Right cardiac atrium (tissue), 5 donors: Measurements from ENCODE around the gene ARHGAP44. TPM values are rescaled to one million over a fixed set of nuclear protein-coding genes. Genes with fewer than 3 reads are reported as not detected.

Source experiments
- ATAC-seq, 2 donors: fragments of 200-7000 bp; cut with Tn5 transposase; one replicate each; pipeline versions ENCODE4 v1.8.0 to v1.9.1; 2020; ENCODE audit warnings: moderate library complexity in 2 of 2, mild to moderate bottlenecking in 1 of 2
- DNase-seq, 3 donors: peaks; one replicate each; pipeline ENCODE4 v3.0.0-alpha.2; 2020
- H3K27ac ChIP-seq: one replicate; pipeline ENCODE4 v1.5.1; 2013; ENCODE audit warnings: mild to moderate bottlenecking, low read length, control low read depth, moderate library complexity
- H3K27me3 ChIP-seq: one replicate; pipeline ENCODE4 v1.6.1; 2013; ENCODE audit not compliant: control insufficient read depth, insufficient read depth
- H3K4me1 ChIP-seq: one replicate; pipeline ENCODE4 v1.6.1; 2013; ENCODE audit warnings: low read length; ENCODE audit not compliant: control insufficient read depth, insufficient read depth
- H3K4me3 ChIP-seq: one replicate; pipeline ENCODE4 v1.5.1; 2013; ENCODE audit warnings: low read length, control low read depth
- H3K9me3 ChIP-seq: one replicate; pipeline ENCODE4 v1.6.1; 2013; ENCODE audit warnings: low read length; ENCODE audit not compliant: control insufficient read depth
- WGBS: extraction: QIAGEN DNeasy Blood & Tissue Kit; methylation state at CpG from one replicate; pipeline ENCODE4 v1.1.7; 2013; 5-methylcytosine and 5-hydroxymethylcytosine counted together
- intact Hi-C, 4 donors: fragments of 100-400 bp; cut with DNase I; formaldehyde crosslinking; loops; one replicate each; pipeline versions ENCODE4 v1.11.0 to v1.14.0; 2022 to 2023
- polyA plus RNA-seq: library from polyadenylated mRNA; stranded (reverse); fragments of 200-250 nt; gene quantifications from one replicate; pipeline ENCODE4 v1.2.3, GENCODE V29; 2013
- total RNA-seq, 4 donors: library from RNA; stranded (reverse); fragmentation: NEBNext Ultra II Directional; extraction: Animal tissue kit (Norgen Biotek cat#: 25700); gene quantifications; one replicate each; pipeline ENCODE4 v1.2.1, GENCODE V29; 2021
- donor health status: healthy with polysubstance abuse.
- donor health status: DM: no; HTN: yes; CAD: no.
- donor health status: DM: no; HTN: no; CAD: no.
- donor health status: DM: no; HTN: yes; CAD: no; lungs with severe emphysema.
- donor health status: DM: yes; HTN: yes; CAD: no.

ARHGAP44 gene
- total and polyA plus RNA-seq, 5 donors = 6.7 to 13.6 (median 11.3) TPM

- Histone ChIP-seq H3K4me3 (no peak overlapping the region), H3K9me3 (no peaks in the 10 kb centered on the region), H3K27ac (no peak overlapping the region), H3K27me3 (no peaks in the 10 kb centered on the region), H3K4me1 (no peaks in the 10 kb centered on the region)
- DNase-seq (no peak), ATAC-seq (no peak)
- 93% methylated on average over 6 of the region's 6 CpGs for whole genome bisulfite sequencing
- intact Hi-C loops = no loop called here
Observed at GRCh38 chr17:12769981-12770380, 19.3 kb upstream of the ARHGAP44 start.

GRCh38 chr17:12773153-12773552 lies 16.1 kb upstream of the ARHGAP44 start:
- Histone ChIP-seq H3K27ac (no peak overlapping the region), H3K4me3 (no peak overlapping the region), H3K27me3 (no peaks in the 10 kb centered on the region), H3K9me3 (no peaks in the 10 kb centered on the region), H3K4me1 (no peaks in the 10 kb centered on the region)
- ATAC-seq = no peak
- DNase-seq = no peak
- 71% methylated on average over 1 of the region's 1 CpG for WGBS
- intact Hi-C loops = no loop called here

- no peak for DNase-seq
- under 1% methylated on average over 16 of the region's 16 CpGs for WGBS
- no peaks in the 10 kb centered on the region for H3K27me3 ChIP-seq
Observed at GRCh38 chr17:12789075-12789480, 220 bp upstream of the ARHGAP44 start.

GRCh38 chr17:12790249-12791106 lies 1.2 kb downstream of the ARHGAP44 start:
- Histone ChIP-seq H3K9me3 (no peaks in the 10 kb centered on the region), H3K27ac (no peak overlapping the region), H3K27me3 (no peaks in the 10 kb centered on the region), H3K4me3 (peak overlapping the region; percentile 64), H3K4me1 (no peaks in the 10 kb centered on the region)
- DNase-seq (peak in 2 of 3 donors; percentile 52 to 54), ATAC-seq (peak; percentile 7 to 44)
- intact Hi-C loops = no loop called here
- WGBS = 24% methylated on average over 27 of the region's 27 CpGs

More at GRCh38 chr17:12789075-12789480, 220 bp upstream of the ARHGAP44 start:
- Histone ChIP-seq H3K4me3 (peak overlapping the region; percentile 64), H3K9me3 (no peaks in the 10 kb centered on the region), H3K4me1 (no peaks in the 10 kb centered on the region), H3K27ac (no peak overlapping the region)
- intact Hi-C loops = no loop called here
- ATAC-seq = no peak

- ATAC-seq (peak in 1 of 2 donors; percentile 55), DNase-seq (no peak)
- no peak overlapping the region for H3K27ac ChIP-seq
- intact Hi-C loops = no loop called here
- H3K9me3 ChIP-seq = no peaks in the 10 kb centered on the region
- H3K4me1 ChIP-seq = no peaks in the 10 kb centered on the region
- 54% methylated on average over 6 of the region's 6 CpGs for WGBS
- H3K4me3 ChIP-seq = no peak overlapping the region
- no peaks in the 10 kb centered on the region for H3K27me3 ChIP-seq
Observed at GRCh38 chr17:12794919-12795532, 5.7 kb downstream of the ARHGAP44 start.

- no peak overlapping the region for H3K4me3 ChIP-seq
- H3K9me3 ChIP-seq = no peaks in the 10 kb centered on the region
- intact Hi-C loops = no loop called here
- H3K4me1 ChIP-seq = no peaks in the 10 kb centered on the region
- ATAC-seq (no peak), DNase-seq (no peak)
- 68% methylated on average over 3 of the region's 3 CpGs for WGBS
- H3K27me3 ChIP-seq = no peaks in the 10 kb centered on the region
- no peak overlapping the region for H3K27ac ChIP-seq
Observed at GRCh38 chr17:12800855-12801365, 11.6 kb downstream of the ARHGAP44 start.

GRCh38 chr17:12806630-12807029 lies 17.3 kb downstream of the ARHGAP44 start:
- 90% methylated on average over 1 of the region's 1 CpG for WGBS
- no peak for ATAC-seq
- H3K27ac ChIP-seq = no peak overlapping the region
- no peak for DNase-seq
- no peak overlapping the region for H3K4me3 ChIP-seq
- no peaks in the 10 kb centered on the region for H3K9me3 ChIP-seq
- no peaks in the 10 kb centered on the region for H3K27me3 ChIP-seq
- H3K4me1 ChIP-seq = no peaks in the 10 kb centered on the region
- intact Hi-C loops = no loop called here

- ATAC-seq = no peak
- Histone ChIP-seq H3K4me3 (no peak overlapping the region), H3K27me3 (no peaks in the 10 kb centered on the region), H3K9me3 (no peaks in the 10 kb centered on the region), H3K4me1 (no peaks in the 10 kb centered on the region), H3K27ac (no peak overlapping the region)
- intact Hi-C loops = no loop called here
- 83% methylated on average over 3 of the region's 3 CpGs for WGBS
- no peak for DNase-seq
Observed at GRCh38 chr17:12808723-12809122, 19.4 kb downstream of the ARHGAP44 start.

- WGBS = 36% methylated on average over 5 of the region's 5 CpGs
- no peak overlapping the region for H3K27ac ChIP-seq
- no peak overlapping the region for H3K4me3 ChIP-seq
- ATAC-seq (peak; percentile 29 to 61), DNase-seq (peak in 1 of 3 donors; percentile 38)
- H3K9me3 ChIP-seq = no peaks in the 10 kb centered on the region
- intact Hi-C loops = no loop called here
- H3K27me3 ChIP-seq = no peaks in the 10 kb centered on the region
- H3K4me1 ChIP-seq = no peaks in the 10 kb centered on the region
Observed at GRCh38 chr17:12812877-12813276, 23.6 kb downstream of the ARHGAP44 start.

GRCh38 chr17:12813664-12814063 lies 24.4 kb downstream of the ARHGAP44 start:
- DNase-seq (no peak), ATAC-seq (no peak)
- intact Hi-C loops = no loop called here
- H3K27ac ChIP-seq = no peak overlapping the region
- no peaks in the 10 kb centered on the region for H3K9me3 ChIP-seq
- no peaks in the 10 kb centered on the region for H3K27me3 ChIP-seq
- no peak overlapping the region for H3K4me3 ChIP-seq
- no peaks in the 10 kb centered on the region for H3K4me1 ChIP-seq
- WGBS = 79% methylated on average over 9 of the region's 9 CpGs

GRCh38 chr17:12814718-12815117 lies 25.4 kb downstream of the ARHGAP44 start:
- H3K27me3 ChIP-seq = no peaks in the 10 kb centered on the region
- intact Hi-C loops = no loop called here
- 66% methylated on average over 2 of the region's 2 CpGs for WGBS
- DNase-seq (no peak), ATAC-seq (no peak)
- H3K4me1 ChIP-seq = no peaks in the 10 kb centered on the region
- H3K27ac ChIP-seq = no peak overlapping the region
- no peaks in the 10 kb centered on the region for H3K9me3 ChIP-seq
- H3K4me3 ChIP-seq = no peak overlapping the region
